Activated CD8-positive, alpha-beta T cell treated with anti-CD3 and anti-CD28 coated beads for 36 hours (primary cell): ENCODE data around the gene CRACR2B. TPM values are rescaled to one million over a fixed set of nuclear protein-coding genes. Genes with fewer than 3 reads are reported as not detected.

Source experiments
- ATAC-seq: fragments of 200-7000 bp; cut with Tn5 transposase; one replicate; pipeline ENCODE4 v1.10.0; 2021; ENCODE audit warnings: mild to moderate bottlenecking, moderate library complexity
- CTCF ChIA-PET: fragments of 350-600 bp; sonication (Branson Sonifier 250); formaldehyde crosslinking; loops from one replicate; lab custom pipeline; 2021; ENCODE audit warnings: antibody characterized with exemption; lab: Charles Lee
- POLR2A ChIA-PET: fragments of 350-600 bp; sonication (Branson Sonifier 250); formaldehyde crosslinking; loops from one replicate; lab custom pipeline; 2021; ENCODE audit warnings: antibody characterized with exemption; lab: Charles Lee
- DNase-seq: peaks from one replicate; pipeline ENCODE4 v3.0.0-alpha.2; 2020
- H3K27ac Mint-ChIP-seq: one replicate; pipeline ENCODE4 v1.8.0; 2021; ENCODE audit warnings: mild to moderate bottlenecking, mixed read lengths
- H3K27me3 Mint-ChIP-seq: one replicate; pipeline ENCODE4 v1.8.0; 2021; ENCODE audit warnings: mixed read lengths
- H3K36me3 Mint-ChIP-seq: one replicate; pipeline ENCODE4 v1.8.0; 2021; ENCODE audit warnings: low read depth, mixed read lengths
- H3K4me1 Mint-ChIP-seq: one replicate; pipeline ENCODE4 v1.8.0; 2021; ENCODE audit warnings: low read depth, mixed read lengths
- H3K4me3 Mint-ChIP-seq: one replicate; pipeline ENCODE4 v1.8.0; 2021; ENCODE audit warnings: mild to moderate bottlenecking, moderate library complexity, mixed read lengths
- H3K9me3 Mint-ChIP-seq: one replicate; pipeline ENCODE4 v1.8.0; 2021; ENCODE audit warnings: mixed read lengths
- intact Hi-C: fragments of 100-400 bp; cut with micrococcal nuclease; formaldehyde crosslinking; loops from one replicate; pipeline ENCODE4 v1.10.0; 2022
- total RNA-seq, 2 experiments: library from RNA; stranded (reverse); gene quantifications; one replicate each; pipeline ENCODE4 v1.2.3, GENCODE V29; 2021
- TF ChIP-seq, protein P1 (sequence below): fragments of 200-600 bp; IDR thresholded peaks from one replicate; pipeline ENCODE4 v1.8.0; 2022; ENCODE audit warnings: antibody characterized with exemption, mild to moderate bottlenecking

Gene CRACR2B
- total RNA-seq, 2 experiments from 2014 or later = 2.1 to 2.4 TPM

DNA sequence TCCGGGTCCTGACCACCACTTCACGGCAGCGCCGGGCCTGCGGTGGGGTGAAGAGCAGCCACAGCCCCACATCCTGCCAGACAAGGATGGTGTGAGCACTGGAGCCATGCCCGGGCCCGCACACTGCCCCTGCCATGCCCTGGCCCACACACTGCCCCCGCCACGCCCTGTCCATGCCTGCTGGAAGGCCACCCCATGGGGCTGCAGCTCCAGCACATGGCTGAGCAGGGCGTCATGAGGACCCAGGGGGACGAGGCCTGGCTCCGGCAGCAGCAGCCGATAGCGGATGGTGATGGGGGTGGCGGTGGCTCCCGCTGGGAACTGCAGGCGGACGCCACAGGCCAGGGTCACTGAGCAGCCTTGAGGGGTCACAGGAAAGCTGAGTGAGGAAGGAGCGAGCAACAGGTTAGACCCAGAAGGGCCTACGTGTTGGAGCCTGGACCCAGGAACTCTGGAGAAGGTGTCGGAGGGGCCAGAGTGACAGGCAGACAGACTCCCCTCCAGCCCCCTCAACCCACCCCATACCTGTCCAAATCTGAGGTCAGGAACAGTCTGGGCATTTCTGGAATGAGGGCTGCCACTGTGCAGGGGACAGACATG lies 25.6 kb upstream of the CRACR2B start:
- H3K9me3 Mint-ChIP-seq = no peaks in the 10 kb centered on the region
- POLR2A ChIA-PET = interaction anchor here (3.5 kb wide), 1 partner anchor 10 kb away, joined by 22 read pairs; no protein-coding TSS in a partner anchor
- H3K27me3 Mint-ChIP-seq = no peaks in the 10 kb centered on the region
- H3K4me3 Mint-ChIP-seq = no peak overlapping the region
- ATAC-seq (no peak), DNase-seq (no peak)
- TF ChIP-seq, protein P1, sequence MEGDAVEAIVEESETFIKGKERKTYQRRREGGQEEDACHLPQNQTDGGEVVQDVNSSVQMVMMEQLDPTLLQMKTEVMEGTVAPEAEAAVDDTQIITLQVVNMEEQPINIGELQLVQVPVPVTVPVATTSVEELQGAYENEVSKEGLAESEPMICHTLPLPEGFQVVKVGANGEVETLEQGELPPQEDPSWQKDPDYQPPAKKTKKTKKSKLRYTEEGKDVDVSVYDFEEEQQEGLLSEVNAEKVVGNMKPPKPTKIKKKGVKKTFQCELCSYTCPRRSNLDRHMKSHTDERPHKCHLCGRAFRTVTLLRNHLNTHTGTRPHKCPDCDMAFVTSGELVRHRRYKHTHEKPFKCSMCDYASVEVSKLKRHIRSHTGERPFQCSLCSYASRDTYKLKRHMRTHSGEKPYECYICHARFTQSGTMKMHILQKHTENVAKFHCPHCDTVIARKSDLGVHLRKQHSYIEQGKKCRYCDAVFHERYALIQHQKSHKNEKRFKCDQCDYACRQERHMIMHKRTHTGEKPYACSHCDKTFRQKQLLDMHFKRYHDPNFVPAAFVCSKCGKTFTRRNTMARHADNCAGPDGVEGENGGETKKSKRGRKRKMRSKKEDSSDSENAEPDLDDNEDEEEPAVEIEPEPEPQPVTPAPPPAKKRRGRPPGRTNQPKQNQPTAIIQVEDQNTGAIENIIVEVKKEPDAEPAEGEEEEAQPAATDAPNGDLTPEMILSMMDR = no peak
- H3K4me1 Mint-ChIP-seq = no peaks in the 10 kb centered on the region
- no peak overlapping the region for H3K27ac Mint-ChIP-seq
- H3K36me3 Mint-ChIP-seq = peaks cover 2% of the 10 kb centered on the region
- intact Hi-C loops = no loop called here
- CTCF ChIA-PET = no interaction called here

DNA sequence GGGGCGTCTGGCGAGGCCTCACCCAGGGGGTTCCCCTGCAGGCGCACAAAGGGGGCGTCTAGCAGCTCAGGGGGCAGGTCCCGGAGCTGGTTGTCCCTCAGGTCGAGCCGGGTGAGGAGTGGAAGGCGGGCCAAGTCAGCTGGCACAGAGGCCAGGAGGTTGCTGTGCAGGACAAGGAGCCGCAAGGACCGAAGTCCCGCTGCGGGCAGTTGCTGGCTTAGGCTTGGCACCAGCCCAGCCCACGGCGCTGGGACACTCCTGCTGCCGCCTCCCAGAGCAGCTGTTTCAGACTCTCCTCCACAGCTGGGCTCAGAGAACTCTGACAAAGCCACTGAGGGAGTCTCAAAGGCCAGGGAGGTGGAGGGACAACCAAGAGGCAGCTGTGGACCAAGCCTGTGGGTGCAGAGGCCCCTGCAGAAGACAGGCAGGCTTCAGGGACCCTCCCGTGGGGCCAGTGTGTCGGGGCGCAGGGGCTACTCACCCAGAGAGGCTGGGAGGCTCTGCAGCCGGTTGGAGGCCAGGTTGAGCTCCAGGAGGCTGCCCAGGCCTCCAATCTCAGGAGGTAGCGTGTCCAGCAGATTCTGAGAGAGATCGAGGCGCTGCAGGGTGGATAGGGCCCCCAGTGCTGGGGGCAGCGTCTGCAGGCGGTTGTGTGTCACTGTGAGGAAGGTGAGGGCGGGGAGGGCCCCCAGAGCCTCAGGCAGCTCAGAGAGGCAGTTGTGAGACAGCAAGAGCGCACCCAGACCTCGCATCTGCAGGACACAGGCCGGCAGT lies 24.8 kb upstream of the CRACR2B start:
- Mint-ChIP-seq H3K4me1 (peaks cover 2% of the 10 kb centered on the region), H3K4me3 (peak overlapping the region; percentile 38), H3K27me3 (no peaks in the 10 kb centered on the region), H3K9me3 (no peaks in the 10 kb centered on the region), H3K27ac (no peak overlapping the region), H3K36me3 (peaks cover 3% of the 10 kb centered on the region)
- CTCF ChIA-PET = no interaction called here
- POLR2A ChIA-PET = interaction anchor here (1.0 to 3.5 kb wide), 3 partner anchors 9 to 16 kb away, joined by 3 to 22 read pairs (median 3); partner anchors contain the start of gene PNPLA2
- ATAC-seq (no peak), DNase-seq (no peak)
- TF ChIP-seq, protein P1 = no peak
- intact Hi-C loops = no loop called here

GRCh38 chr11:803467-803742 lies 24.3 kb upstream of the CRACR2B start:
- H3K4me3 Mint-ChIP-seq = peak overlapping the region; percentile 79
- DNase-seq = no peak
- H3K4me1 Mint-ChIP-seq = peaks cover 3% of the 10 kb centered on the region
- no peaks in the 10 kb centered on the region for H3K9me3 Mint-ChIP-seq
- TF ChIP-seq, protein P1 = no peak
- POLR2A ChIA-PET = interaction anchor here (1.0 to 3.5 kb wide), 4 partner anchors 9 to 15 kb away, joined by 3 to 22 read pairs (median 3); partner anchors contain the start of gene PNPLA2
- ATAC-seq = no peak
- CTCF ChIA-PET = no interaction called here
- no peaks in the 10 kb centered on the region for H3K27me3 Mint-ChIP-seq
- no peak overlapping the region for H3K27ac Mint-ChIP-seq
- intact Hi-C loops = no loop called here
- H3K36me3 Mint-ChIP-seq = peaks cover 4% of the 10 kb centered on the region

- H3K9me3 Mint-ChIP-seq = no peaks in the 10 kb centered on the region
- ATAC-seq = no peak
- CTCF ChIA-PET = interaction anchor here (1.0 kb wide), 1 partner anchor 20 kb away, joined by 4 read pairs; no protein-coding TSS in a partner anchor
- no peaks in the 10 kb centered on the region for H3K27me3 Mint-ChIP-seq
- H3K4me1 Mint-ChIP-seq = peaks cover 6% of the 10 kb centered on the region
- H3K27ac Mint-ChIP-seq = peak overlapping the region; percentile 81
- TF ChIP-seq, protein P1 = no peak
- POLR2A ChIA-PET = interaction anchor here (0.6 to 3.5 kb wide), 8 partner anchors 8 to 360 kb away, joined by 3 to 22 read pairs (median 3); partner anchors contain the start of gene PNPLA2
- H3K4me3 Mint-ChIP-seq = peak overlapping the region; percentile 79
- peaks cover 4% of the 10 kb centered on the region for H3K36me3 Mint-ChIP-seq
- intact Hi-C loops = no loop called here
- DNase-seq = no peak
These were observed 23.7 kb upstream of the CRACR2B start for GRCh38 chr11:803770-804598.
